GDM1 (cell line): ENCODE results near the gene SLC6A11.
A peak's percentile ranks its signal among the peaks of the same experiment; 100 is the strongest.

Experiments used
- DNase-seq: peaks from one replicate; lab custom pipeline; 2025; lab: John Stamatoyannopoulos, UW

Gene SLC6A11

DNA sequence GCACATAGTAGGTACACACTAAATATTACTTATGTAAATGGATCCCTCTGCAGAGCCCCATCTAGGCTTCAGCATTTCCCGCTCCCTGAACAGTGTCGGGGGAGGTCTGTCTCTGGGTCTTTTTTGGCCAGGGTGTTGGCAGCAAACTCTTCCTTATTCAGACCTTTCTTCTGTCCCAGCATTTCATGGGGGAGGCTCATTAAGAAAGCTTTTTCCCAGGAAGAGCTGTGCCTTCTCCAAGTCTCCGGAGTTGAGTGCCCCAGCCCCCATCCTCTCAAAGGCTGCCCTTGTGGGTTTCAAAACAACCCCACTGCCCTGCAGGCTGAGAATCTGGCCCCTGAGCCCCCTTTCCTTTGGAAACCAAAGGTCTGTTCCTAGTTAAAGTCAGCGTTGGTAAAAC, 25.1 kb downstream of the SLC6A11 start:
- no peak for DNase-seq

GRCh38 chr3:10843378-10843777, 27.4 kb downstream of the SLC6A11 start:
- DNase-seq = no peak

DNA sequence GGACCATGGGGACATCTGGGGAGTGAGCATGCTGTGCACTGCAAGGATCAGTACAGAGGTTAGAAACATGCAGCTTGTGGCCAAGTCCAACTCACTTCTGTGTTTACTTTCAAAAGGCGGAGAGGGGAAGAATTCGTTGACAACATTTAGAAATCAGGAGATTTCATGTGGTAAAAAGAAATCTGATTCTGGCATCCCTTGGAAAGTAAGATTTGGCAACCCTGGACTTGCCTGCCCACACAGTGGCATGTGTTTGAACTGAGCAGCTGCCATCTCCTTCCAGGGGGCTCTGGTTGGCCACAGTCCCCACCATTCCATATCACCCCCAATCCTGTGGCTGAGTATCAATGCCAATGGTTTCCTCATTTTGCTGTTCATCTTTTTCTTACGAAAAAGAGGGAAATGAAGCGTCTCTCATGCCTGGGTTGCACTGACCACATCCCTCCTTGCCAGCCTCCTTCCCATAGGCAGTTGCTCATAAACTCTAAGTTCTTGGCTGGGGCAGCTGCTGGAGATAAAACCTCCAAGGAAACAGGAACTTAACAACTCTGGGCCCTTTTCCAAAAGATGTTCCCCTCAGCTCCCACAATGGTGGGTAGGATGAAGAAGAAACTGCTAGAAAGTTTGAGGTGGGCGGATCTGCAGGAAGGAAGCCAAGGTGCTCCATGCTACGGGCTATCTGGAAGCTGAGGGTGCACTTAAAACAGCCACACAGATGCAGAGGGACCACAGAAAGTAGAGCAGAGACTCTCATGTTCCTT, 29.2 kb downstream of the SLC6A11 start:
- no peak for DNase-seq

GRCh38 chr3:10845839-10846656, 30.0 kb downstream of the SLC6A11 start:
- DNase-seq = no peak

DNA sequence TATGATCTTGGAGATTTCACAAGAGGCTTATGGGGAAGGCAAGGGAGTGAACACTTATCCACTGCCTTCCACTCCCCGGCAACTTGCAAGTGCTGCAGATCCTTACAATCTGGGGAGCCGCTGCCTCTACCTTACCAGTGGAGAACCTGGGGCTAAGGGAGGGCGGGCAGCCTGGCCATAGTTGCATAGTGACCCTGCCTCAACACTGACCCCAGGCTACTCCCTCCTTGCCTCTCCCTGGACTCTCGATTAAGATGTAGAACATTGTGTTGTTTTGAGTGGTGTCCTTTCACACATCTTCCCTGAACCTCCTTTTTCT, 30.6 kb downstream of the SLC6A11 start:
- DNase-seq = no peak

GRCh38 chr3:10848261-10848660, 32.2 kb downstream of the SLC6A11 start:
- DNase-seq = no peak

DNA sequence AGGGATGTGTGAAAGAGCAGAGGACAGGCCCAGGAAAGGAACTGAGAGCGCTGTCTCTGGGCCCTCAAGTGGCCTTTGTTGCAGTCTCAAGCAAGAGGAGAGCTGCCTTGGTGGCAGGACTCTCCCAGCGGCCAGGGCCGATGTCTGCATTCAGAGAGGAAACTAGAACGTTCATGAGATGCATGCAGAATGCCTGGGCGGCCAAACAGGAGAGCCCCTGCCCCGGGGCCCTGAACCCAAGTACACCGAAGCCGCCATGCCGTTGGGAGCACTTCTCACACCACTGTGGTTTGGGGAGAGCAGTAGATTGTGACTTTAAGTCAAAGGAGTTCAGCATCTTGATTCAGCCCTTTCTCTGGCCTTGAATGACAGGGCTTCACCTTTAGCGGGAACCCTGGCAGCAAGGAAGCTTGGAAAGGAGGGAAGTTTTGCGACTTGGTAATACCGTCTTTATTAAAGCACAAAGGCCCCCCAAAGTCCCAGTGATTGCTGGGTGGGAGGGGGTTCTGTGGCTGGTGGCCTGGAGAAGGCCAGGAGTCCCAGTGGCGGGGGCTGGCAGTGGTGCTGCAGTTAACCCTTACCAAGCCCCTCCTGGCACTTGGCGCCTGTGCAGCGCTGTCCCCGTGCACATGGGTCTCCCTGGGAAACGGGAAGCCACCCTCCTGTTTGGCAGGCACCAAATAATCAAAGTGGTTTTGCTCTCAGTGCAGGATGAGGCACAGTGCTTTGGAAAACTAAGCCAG, 36.2 kb downstream of the SLC6A11 start:
- no peak for DNase-seq

- no peak for DNase-seq
Observed at GRCh38 chr3:10855083-10855870, 39.2 kb downstream of the SLC6A11 start.

DNA sequence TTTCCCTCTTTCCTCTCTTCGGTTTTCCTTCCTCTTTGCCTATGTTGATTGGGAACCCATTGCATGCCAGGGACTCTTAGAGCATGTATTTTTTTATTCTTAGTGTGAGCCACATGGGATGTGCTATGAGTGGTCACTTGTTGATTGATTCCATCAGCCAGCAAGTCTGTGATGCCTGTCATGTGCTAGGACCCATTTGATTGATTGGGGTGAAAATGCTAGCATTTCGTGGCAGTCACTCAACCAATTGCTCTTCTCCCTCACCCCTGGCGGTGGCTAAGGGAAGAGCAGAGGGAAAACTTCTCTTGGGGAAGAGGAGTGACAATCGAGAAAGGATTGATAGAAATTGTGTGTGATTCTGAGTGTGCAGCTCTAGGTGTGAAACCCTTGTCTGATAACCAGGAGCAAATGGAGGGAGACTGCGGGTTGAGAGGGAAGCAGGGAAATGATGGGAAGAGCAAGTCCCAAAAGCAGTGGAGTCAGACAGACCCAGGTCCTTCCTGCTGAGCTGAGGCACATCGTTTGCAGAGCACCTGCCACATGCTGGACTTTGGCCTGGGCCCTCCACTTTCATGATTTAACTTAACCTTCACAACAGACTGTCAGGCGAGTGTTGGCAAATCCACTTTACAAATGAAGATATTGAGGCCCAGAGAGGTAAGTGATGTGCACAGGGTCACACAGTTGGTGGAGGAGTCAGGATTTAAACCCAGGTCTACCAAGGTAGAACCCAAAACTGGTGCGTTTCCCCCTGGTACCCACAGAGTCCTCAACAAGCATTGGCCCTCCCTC, 40.0 kb downstream of the SLC6A11 start:
- DNase-seq = no peak

GRCh38 chr3:10857235-10857634, 41.2 kb downstream of the SLC6A11 start:
- no peak for DNase-seq

DNA sequence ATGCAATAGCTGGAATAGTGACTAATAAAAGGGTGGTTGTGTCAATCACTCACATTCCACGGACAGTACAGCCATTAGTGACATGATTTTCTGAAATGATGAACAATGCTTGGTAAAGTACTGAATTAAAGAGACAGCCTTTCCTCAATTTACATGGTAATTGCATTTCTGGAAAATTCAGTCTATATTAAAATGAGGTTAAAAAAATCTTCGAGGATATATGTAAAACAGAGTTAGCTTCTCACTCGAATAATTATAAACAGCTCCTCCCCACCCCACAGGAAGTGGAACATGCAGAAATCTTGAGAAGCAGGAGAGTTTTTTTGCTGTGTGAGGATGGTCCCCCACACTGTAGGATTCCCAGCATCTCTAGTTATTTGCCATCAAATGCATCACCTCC, 42.1 kb downstream of the SLC6A11 start:
- no peak for DNase-seq

GRCh38 chr3:10867384-10867783, 51.4 kb downstream of the SLC6A11 start:
- no peak for DNase-seq

DNA sequence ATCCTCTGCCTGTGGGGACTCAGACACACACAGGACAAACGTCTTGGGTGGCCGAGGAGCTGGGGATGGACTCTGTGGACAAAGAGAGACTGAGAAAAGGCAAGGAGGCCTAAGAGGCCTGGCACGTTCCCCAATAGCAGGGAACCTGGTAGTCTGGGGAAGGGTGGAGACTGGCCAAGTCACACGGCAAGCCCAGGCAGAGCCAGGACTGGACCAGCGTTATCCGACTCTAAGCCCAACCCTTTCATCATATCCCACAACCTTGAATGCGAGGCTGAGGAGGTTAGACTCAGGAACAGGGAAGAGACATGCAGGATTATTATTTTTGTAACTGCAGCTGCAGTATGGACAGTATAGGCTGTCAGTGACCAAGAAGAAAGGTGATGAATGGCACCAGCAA, 53.4 kb downstream of the SLC6A11 start:
- no peak for DNase-seq

GRCh38 chr3:10870296-10870695, 54.3 kb downstream of the SLC6A11 start:
- DNase-seq = no peak

- no peak for DNase-seq
Observed at GRCh38 chr3:10873415-10873814, 57.4 kb downstream of the SLC6A11 start.

- peak; percentile 64 for DNase-seq
Observed at GRCh38 chr3:10875914-10876313, 59.9 kb downstream of the SLC6A11 start.

- peak; percentile 19 for DNase-seq
Observed at GRCh38 chr3:10876661-10877060, 60.6 kb downstream of the SLC6A11 start.

DNA sequence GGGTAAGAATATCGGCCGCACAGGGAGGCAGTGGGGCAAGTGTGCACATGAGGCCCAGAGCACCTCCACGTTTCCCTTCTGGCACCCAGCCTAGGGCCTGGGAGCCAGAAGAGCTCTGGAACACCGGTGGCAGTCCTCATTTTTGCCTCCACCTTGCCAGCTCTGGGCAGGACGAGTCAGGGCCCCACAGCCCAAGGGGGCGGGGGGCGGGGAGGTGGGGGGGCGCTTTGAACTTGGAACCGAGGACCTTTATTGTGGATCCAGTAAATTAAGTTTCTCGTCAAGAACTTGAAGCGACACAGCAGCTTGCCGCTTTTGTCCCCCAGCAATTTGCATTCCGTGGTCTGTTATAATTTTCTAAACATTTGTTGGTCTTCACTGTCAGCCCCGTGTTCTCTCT, 66.8 kb downstream of the SLC6A11 start:
- no peak for DNase-seq

DNA sequence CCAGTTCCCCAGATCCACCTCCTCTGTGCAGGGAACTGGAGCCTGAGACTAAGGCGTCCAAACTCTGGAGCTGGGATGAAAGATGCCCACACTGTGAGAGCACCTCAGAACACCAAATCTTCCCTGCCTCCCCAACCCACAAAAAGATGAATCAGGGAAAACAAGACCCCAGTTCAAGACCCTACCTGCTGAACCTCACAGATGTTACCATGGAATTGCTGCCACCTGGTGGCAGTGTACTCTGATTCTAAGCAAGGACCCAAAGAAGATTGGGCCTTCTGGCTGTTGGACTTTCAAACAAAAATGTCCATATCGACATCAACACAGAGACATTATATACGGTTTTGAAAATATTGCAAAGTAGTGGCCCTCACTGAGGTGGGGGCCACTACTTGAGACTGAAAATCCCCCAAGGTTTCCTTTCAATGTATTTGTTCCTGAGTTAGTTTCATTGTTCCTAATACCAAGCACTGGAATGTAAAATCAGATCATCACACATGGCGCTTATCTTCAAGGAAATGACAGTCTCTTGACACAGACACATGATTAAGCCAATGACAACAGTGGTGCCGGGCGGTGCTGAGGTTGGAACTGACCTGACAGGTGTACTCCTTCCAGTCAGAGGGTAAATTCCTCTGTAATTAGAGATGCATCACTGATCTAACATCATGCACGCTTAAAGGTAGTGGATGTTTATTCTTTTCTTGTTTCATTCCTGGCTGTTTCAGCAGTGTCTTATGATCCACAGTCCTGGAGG, 67.6 kb downstream of the SLC6A11 start:
- no peak for DNase-seq

- DNase-seq = no peak
Observed at GRCh38 chr3:10887015-10887414, 71.0 kb downstream of the SLC6A11 start.
